ENCODE data around the gene BAG1.

- TF ChIP-seq CTCF (IDR thresholded peaks at IDR 0.05) (no peak), POLR2A (IDR thresholded peaks at IDR 0.05) (no peak), POLR2AphosphoS5 (IDR thresholded peaks at IDR 0.05) (no peak)
These were observed 21.8 kb downstream of the BAG1 start for GRCh38 chr9:33242609-33243134.
